GM15510 (cell line): ENCODE data around the gene CORO6.

ENCODE experiments used
- POLR2A ChIP-seq: IDR thresholded peaks from 3 replicates; pipeline ENCODE4 v1.6.1; 2011; ENCODE audit warnings: borderline replicate concordance; ENCODE audit not compliant: insufficient read length; ENCODE audit errors: extremely low read depth

Gene CORO6

DNA sequence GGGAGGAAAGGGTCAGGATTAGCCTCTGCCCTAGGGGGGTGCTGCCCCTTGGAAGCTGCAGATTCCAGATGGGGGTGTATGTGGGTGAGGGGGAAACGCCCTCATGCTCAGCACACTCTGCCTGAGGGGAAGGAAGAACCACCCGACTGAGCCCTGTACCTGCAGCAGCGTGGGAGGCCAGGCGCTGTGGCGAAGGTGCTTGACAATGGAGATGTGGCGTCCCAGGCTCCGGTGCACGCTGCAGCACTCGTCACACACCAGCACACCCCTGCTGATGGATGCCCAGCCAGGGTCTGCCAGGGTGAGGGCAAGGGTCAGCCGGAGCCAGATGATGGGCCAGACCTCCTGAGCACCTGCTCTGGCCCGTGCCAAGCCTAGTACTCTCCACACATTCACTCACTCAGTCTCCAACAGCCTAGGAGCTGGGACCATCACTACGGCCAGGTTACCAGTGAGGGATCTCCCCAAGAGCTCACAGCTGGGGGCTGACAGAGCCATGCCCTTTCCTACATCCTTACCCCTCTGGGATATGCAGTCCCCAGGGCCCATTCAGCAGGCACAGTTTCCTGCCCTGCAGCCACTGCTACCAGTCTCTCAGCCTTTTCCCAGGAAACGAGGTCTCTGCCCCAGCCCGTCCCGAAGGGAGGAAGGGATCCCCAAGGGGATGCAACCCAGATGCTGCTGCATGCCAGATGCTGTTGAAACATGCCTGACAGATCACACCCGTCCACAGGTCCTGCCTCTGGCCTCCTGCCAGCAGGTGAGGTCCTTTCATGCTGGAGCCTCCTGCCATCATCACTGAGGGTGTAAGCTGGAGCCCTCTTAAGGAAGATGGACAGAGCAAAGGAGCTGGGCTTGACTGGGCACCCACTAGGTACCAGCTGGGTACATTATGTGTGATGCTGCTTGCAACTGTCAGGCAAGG is 39.1 kb downstream of the CORO6 start:
- TF ChIP-seq POLR2A, result no peak

DNA sequence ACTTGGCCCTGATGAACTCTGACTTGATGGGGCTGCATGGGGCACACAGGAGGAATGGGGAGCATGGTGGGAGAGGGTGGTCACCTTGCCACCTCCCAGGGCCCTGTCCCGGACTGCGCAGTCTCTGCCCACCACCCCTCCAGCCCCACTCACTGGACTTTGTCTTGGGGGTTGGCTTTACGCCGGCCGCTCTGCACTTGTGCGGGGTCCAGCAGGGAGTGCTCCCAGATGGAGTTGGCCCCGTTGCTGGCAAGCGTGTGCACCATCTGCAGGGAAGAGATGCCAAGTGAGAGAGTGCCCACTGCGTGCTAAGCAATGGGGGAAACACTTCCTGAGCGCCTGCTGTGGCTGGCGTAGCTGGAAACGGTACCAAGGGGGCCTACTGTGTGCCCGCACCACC is 39.9 kb downstream of the CORO6 start:
- no peak for TF ChIP-seq POLR2A

GRCh38 chr17:29582254-29582765 is 40.4 kb downstream of the CORO6 start:
- no peak for TF ChIP-seq POLR2A

DNA sequence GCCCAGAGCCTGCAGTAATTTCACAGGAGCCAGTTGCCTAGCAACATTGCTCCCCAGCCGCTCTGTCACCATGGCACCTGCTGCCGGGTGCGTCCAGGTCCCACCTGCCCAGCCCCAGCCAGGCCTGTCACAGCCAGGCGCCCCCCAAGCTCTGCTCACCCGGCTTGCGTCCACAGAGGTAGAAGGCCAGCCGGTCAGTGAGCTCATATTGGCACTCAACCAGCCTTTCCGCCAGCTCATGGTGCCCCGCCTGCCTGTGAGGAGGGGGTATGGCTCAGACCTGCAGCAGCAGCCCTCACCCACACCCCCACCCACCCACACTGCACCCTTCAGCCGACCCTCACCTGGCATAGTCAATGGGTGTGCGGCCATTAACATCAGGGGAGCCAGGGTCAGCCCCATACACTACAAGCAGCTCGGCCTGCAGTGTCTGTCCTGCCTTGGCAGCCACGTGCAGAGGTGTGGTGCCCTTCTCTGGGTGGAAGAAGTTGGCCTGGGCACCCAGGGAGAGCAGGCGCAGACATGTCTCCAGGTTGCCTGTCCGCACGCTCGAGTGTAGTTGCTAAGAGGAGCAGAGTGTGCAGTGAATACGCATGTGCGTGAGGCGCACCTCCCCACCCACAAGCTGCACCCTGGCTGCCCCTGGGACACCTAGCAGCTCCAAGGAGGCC is 41.0 kb downstream of the CORO6 start:
- no peak for TF ChIP-seq POLR2A

DNA sequence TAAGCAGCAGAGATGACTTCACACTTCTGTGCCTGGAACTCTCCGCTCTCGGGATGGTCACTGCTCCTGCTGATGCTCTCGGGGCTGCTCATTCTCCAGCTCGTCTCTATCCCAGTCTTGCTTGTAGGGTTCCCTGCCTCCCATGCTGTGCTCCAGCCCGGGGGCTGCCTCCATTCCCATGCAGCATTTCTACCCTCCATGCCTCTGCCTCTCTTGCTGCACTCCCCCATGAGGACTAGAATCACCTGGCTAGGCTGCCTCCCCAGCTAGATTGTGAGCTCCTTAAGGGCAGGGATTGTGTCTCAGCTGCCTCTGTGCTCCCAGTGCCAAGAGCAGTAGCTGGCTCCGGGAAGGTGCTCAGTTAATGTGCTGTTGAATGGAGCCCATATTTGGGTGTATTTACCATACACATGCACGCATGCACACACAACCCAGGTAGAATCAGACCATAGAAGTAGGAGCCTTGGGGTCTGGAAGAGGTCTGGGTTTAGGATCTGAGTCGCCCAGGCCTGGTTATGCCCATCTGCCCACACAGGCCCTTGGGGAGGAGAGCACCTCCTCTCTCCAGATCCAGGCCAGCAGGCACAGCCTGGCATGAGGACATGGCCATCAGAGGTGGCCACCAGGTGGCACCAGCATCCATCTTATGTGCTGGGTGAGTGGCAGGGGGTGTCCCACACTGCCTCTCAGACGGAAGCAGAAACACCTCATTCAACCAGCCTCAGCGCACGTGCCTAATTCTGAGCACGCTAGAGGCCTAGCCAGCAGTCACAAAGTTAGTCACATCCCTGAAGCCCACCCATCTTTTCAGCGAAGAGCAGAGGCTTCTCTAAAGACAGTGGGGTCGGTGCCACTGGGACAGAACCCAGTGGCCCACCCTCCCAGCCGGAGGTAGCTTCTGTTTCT is 42.6 kb downstream of the CORO6 start:
- no peak for TF ChIP-seq POLR2A

DNA sequence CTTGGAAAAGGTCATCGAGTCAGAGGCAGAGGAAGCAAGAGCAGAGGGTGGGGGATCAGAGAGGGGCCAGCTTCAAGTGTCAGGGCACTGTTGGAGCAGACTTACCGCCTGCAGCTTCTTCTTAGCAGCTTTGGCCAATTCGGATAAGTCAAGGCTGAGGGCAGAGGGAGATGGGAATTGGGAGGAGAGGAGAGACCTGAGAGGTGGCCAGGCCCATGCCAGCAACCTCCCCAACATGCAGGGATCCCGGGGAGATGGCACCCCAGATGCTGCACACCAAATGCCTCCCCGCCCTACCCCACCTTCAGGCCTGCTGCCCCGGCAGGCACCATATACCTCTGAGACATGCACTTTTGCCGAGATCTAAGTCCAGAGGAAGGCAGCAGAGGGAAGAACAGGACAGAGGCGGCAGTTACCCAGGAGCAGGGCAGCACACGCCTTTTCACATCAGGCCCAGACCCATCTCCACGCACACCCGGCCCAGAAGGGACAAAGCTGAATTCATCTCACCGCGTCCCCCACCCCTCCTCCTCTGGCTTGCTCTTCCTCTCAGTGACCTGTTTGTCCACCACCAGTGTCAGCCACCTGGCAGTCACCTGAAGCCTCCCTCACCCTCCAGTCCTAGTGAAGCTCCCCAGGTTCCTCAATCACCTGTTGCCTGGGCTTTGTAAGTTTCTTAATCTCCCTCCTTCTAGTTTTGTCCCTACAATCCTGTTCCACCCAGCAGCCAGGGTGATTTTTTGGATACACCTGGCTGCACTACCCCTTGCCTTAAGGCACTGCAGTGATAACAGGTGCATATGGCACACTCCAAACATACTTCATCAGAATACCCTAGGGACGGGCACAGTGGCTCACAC is 43.9 kb downstream of the CORO6 start:
- no peak for TF ChIP-seq POLR2A

DNA sequence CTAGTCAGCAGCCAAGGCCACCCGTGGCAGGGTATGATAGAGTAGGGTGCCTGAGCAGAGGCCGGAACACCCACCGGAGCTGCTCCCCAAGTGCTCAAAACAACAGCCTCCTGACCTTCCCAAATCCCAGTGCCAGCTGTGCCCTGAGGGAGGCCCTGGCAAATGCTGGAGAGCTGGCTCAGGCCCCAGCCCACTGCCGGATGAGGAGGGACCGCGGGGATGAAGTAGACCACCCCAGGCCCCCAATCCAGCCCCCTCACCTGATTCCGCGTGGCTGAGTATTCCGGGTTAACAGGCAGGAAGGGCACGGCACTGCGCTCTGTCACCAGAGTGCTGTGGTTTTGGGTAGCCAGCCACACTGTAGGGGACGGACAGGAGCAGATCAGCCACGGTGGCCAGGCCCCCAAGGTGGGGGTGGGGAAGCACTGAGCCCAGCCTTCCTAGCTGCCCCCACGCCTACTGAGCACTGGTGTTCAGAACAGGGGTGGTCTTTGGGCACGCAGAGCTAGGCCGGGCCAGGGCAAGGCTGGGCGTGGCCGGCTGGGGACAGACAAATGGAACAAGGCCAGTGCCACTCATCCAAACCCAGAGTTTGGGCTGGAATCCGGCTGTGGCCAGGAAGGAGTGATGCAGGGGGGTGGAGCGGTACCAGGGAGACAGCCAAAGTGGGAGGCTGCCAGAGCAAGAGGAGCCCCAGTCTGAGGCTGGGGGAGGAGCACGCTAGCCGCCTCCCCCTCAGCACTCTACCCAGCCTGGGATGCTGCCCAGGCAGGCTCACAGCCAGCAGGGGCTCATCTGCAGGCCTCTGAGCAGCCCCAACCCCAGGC is 45.1 kb downstream of the CORO6 start:
- TF ChIP-seq POLR2A, result no peak

DNA sequence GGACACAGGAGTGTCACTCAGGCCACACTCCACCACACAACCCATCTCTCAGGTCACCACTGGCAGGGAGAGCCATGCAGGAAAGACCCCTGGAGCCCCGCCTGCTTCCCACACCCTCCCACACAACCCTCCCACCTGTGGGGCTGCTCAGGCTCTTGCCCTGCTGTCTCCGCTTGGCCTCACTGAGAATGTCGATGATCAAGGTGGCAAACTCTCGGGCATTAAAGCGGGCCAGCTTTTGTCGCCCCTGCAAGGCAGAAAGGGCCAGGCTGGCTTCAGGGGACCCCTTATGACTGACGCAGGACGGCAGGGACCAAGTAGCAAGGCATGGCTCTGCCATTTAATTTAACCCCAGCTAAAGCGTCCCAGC is 45.7 kb downstream of the CORO6 start:
- no peak for TF ChIP-seq POLR2A

DNA sequence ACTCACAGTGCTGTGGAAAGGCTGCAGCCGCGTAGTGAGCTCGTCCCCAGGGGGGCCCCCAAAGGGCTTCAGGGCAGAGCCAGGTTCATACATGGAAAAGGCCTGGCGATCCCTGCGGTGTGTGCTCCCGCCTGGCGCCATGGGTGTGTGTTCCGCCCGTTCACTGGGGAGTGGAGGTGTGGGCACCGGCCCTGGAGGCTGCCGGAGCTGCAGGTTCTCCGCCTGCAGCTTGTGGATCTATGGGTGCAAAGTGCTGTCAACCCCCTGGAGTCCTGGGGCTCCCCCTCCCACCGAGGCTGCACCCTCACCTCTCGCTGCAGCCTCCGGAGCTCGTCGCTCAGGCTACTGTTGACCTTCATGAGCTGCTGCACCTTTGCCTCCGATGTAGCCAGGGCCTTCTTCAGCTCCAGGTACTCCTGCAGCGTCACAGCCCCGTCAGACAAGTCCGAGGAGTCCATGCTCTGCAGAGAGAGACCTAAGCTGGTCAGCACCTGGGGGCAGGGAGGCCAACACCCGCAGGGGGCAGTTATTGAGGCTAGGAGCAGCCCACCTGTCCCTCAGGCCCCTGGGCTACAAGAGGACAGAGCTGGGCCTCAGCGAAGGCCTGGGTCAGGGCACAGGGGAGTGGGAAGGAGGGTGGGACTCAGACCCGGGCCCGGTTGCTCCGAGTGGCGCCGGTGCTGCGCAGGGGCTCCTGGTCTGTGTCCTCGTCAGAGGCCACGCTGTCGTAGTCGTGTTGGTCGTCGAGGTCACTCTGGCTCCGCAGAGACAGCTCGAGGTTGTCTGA is 46.3 kb downstream of the CORO6 start:
- TF ChIP-seq POLR2A, result no peak

GRCh38 chr17:29575511-29576213 is 47.0 kb downstream of the CORO6 start:
- TF ChIP-seq POLR2A, result no peak

- TF ChIP-seq POLR2A, result no peak
Observed at GRCh38 chr17:29574732-29575510, 47.8 kb downstream of the CORO6 start.
